Measurements from ENCODE around the gene APLP1. TPM values are rescaled to one million over a fixed set of nuclear protein-coding genes. Genes with fewer than 3 reads are reported as not detected.

Gene APLP1
- total and polyA plus RNA-seq, 7 donors, result 3.6 to 11.3 (median 5.1) TPM; not detected in 2

GRCh38 chr19:35870798-35871197 lies 2.4 kb downstream of the APLP1 start:
- H3K36me3 ChIP-seq, result no peaks in the 10 kb centered on the region
- H3K9me3 ChIP-seq, result no peaks in the 10 kb centered on the region
- WGBS, 2 donors, result 71 to 78% methylated on average over 12 of the region's 12 CpGs
- intact Hi-C loops (cut with DNase I), result no loop called here
- no peak for DNase-seq
- H3K4me3 ChIP-seq, result no peak overlapping the region
- no peak overlapping the region for H3K27ac ChIP-seq
- H3K4me1 ChIP-seq, result peaks cover 0 to 28% (median 22%) of the 10 kb centered on the region in 4 donors
- H3K27me3 ChIP-seq, result peaks cover 0 to 50% (median 28%) of the 10 kb centered on the region in 3 donors
- TF ChIP-seq CTCF (IDR thresholded peaks at IDR 0.05) (no peak), POLR2AphosphoS5 (IDR thresholded peaks at IDR 0.05) (no peak), EP300 (IDR thresholded peaks at IDR 0.05) (no peak), POLR2A (IDR thresholded peaks at IDR 0.05) (no peak)

GRCh38 chr19:35871611-35872010 lies 3.2 kb downstream of the APLP1 start:
- Histone ChIP-seq H3K36me3 (no peaks in the 10 kb centered on the region), H3K4me3 (no peak overlapping the region), H3K27me3 (peaks cover 0 to 49% (median 28%) of the 10 kb centered on the region in 3 donors), H3K4me1 (peaks cover 0 to 28% (median 22%) of the 10 kb centered on the region in 4 donors), H3K9me3 (no peaks in the 10 kb centered on the region), H3K27ac (no peak overlapping the region)
- intact Hi-C loops (cut with DNase I), result no loop called here
- TF ChIP-seq CTCF (IDR thresholded peaks at IDR 0.05) (no peak), EP300 (IDR thresholded peaks at IDR 0.05) (no peak), POLR2A (IDR thresholded peaks at IDR 0.05) (no peak)
- DNase-seq, result no peak
- 71 to 82% methylated on average over 12 of the region's 12 CpGs for WGBS, 2 donors

- no peaks in the 10 kb centered on the region for H3K9me3 ChIP-seq
These were observed 3.8 kb downstream of the APLP1 start for GRCh38 chr19:35872180-35872579.

GRCh38 chr19:35874392-35874930 lies 6.1 kb downstream of the APLP1 start:
- peaks cover 0 to 53% (median 26%) of the 10 kb centered on the region in 3 donors for H3K27me3 ChIP-seq
- 93% methylated on average over 32 of the region's 32 CpGs for WGBS, 2 donors
- peaks cover 0 to 14% (median 8%) of the 10 kb centered on the region in 4 donors for H3K4me1 ChIP-seq

More at GRCh38 chr19:35872180-35872579, 3.8 kb downstream of the APLP1 start:
- intact Hi-C loops (cut with DNase I), result no loop called here
- H3K27me3 ChIP-seq, result peaks cover 0 to 49% (median 28%) of the 10 kb centered on the region in 3 donors
- no peak for TF ChIP-seq POLR2A (IDR thresholded peaks at IDR 0.05)
- H3K4me3 ChIP-seq, result no peak overlapping the region
- peaks cover 0 to 28% (median 22%) of the 10 kb centered on the region in 4 donors for H3K4me1 ChIP-seq
- no peak overlapping the region for H3K27ac ChIP-seq
- WGBS, 2 donors, result 77% methylated on average over 5 of the region's 5 CpGs
- DNase-seq, result no peak
- H3K36me3 ChIP-seq, result no peaks in the 10 kb centered on the region

GRCh38 chr19:35879068-35879467 lies 10.7 kb downstream of the APLP1 start:
- intact Hi-C loops (cut with DNase I), result no loop called here
- Histone ChIP-seq H3K27ac (no peak overlapping the region), H3K36me3 (no peaks in the 10 kb centered on the region), H3K9me3 (no peaks in the 10 kb centered on the region), H3K4me3 (no peak overlapping the region), H3K27me3 (peaks cover 0 to 20% (median 3%) of the 10 kb centered on the region in 3 donors), H3K4me1 (peaks cover 0 to 6% (median 2%) of the 10 kb centered on the region in 4 donors)
- 52 to 55% methylated on average over 23 of the region's 23 CpGs for WGBS, 2 donors
- no peak for TF ChIP-seq CTCF (IDR thresholded peaks at IDR 0.05)
- TF ChIP-seq POLR2AphosphoS5 (IDR thresholded peaks at IDR 0.05), result no peak
- no peak for TF ChIP-seq POLR2A (IDR thresholded peaks at IDR 0.05)
- TF ChIP-seq EP300 (IDR thresholded peaks at IDR 0.05), result no peak
- no peak for DNase-seq

More at GRCh38 chr19:35874392-35874930, 6.1 kb downstream of the APLP1 start:
- DNase-seq, result no peak
- no peak overlapping the region for H3K27ac ChIP-seq
- TF ChIP-seq EP300 (IDR thresholded peaks at IDR 0.05) (no peak), CTCF (IDR thresholded peaks at IDR 0.05) (no peak), POLR2AphosphoS5 (IDR thresholded peaks at IDR 0.05) (no peak), POLR2A (IDR thresholded peaks at IDR 0.05) (no peak)
- H3K36me3 ChIP-seq, result no peaks in the 10 kb centered on the region
- intact Hi-C loops (cut with DNase I), result no loop called here
- no peaks in the 10 kb centered on the region for H3K9me3 ChIP-seq
- H3K4me3 ChIP-seq, result no peak overlapping the region

All from sigmoid colon (tissue), 7 donors.